ENCODE data around the gene CFAP97D2.
"Not testable (repeated sequence)": the region's sequence is repeated elsewhere in the genome, so short reads cannot be mapped to it uniquely, and the experiment has no call there.

Gene CFAP97D2

DNA sequence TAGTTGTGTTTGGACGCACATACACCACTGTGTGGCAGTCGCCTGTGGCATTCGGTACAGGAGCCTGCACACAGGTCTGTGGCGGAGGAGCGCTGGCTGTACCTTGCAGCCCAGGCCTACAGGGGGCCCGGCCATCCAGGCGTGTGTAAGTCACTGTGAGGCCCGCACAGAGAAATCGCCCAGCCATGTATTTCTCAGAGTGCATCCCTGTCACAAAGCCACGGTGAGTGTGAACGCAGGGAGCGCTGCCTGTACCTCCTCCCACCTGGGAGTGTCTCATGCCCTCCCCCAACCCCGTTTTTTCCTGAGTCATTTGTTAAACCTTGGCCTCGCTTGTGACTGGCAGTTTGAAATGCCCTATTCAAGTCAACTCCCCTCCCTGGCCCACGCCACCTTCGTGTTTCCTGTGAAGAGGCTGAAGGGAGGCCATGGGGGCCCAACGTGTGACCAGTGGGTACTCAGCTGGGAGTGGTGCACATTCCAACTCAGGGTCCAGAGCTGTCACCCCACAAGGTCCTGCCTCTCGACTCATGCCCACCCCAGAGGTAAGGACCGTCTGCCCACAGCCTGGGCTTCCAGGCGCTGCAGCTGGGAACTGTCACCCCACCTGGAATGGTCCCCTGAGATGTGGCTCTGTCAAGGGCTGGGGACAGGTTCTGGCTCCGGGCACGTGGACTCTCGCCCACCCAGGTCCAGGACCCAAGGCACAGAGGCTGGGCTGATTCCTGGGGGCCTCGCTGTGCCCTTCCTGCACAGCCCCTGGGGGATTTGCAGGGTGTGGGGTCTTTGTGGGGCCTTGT, 35.1 kb upstream of the CFAP97D2 start:
- peak in 1 of 2 donors; percentile 50 for DNase-seq

DNA sequence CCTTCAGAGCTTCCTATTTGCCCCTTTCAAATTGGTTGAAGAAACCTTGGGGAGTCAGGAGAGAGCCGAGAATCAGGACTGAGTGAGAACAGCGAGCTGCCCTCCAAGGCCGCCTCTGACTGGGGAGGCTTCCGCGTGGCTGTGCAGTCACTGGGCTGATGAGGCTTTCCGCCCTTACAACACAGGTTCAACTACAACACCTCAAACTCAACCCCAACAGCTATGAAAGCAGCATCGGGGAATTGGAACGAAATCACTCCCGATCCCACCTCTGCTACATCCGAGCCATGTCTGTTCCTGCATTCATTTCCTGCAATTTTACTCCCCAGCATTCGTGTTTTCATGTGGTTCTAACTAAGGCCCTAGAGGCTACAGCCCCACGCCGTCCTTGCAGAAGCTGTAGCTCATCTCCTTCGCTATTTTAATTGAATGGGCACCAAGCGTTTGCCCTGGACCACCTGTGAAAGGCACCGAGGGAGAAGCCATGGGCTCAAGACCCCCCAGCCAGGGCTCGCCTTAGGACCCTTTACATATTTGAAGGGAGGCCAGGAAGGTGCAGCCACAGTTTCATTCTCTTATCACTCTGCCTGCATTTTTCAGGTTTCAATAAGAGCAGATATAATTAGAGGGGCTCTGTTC, 34.3 kb upstream of the CFAP97D2 start:
- DNase-seq: no peak

DNA sequence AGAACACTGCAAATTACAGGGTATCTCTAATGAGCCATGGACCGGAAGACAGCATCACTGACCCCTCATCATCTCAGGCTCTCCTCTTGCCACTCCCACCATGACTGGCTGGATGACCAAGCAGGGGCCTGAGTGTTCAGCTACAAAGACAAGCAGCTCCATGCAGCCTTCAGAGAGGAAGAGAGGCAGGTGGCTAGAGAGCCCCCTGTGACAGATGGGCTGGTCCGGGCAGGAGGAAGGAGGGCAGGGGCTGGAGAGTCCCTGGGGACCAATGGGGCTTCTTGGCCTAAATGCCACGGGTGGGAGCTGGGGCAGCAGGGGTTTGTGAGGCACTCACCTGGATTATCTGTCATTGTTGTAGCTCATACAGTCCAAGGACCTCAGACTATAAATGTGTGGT, 33.8 kb upstream of the CFAP97D2 start:
- no peak for DNase-seq

DNA sequence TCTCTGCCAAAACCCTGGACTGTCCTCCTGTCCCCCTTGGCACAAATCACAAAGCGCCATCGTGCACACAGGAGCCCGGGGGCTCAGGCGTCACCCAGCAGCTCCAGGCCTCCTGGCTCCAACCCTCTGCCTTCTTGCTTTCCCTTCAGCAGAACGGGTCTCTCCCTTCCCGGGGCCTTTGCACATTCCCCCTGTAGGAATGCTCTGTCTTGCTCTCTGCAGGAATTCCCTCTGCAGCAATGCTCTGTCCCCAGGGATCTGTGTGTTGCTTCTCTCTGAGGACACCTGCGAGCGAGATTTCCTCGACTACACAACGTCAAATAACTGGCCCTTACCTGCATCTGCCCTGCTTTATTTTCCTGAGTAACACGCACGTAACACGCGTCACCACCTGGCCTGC, 33.3 kb upstream of the CFAP97D2 start:
- no peak for DNase-seq

DNA sequence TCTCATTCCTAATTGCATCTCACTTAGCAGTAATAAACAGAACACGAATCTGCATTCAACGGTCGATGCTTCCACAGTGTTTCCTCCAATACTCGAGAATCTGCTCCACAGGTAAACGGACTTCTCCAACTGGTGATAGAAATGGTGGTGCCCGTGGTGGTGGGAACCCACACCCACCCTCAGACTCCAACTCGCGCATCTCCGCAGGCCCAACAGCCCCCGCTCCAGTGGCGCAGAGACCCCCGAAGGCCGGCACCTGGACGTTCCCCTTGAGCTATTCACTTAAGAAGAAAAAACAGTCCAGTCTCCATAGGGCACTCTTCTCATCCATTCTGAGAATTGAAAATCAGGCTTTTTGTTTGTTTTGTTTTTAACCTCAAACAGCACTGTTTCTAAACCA, 32.9 kb upstream of the CFAP97D2 start:
- DNase-seq: no peak

DNA sequence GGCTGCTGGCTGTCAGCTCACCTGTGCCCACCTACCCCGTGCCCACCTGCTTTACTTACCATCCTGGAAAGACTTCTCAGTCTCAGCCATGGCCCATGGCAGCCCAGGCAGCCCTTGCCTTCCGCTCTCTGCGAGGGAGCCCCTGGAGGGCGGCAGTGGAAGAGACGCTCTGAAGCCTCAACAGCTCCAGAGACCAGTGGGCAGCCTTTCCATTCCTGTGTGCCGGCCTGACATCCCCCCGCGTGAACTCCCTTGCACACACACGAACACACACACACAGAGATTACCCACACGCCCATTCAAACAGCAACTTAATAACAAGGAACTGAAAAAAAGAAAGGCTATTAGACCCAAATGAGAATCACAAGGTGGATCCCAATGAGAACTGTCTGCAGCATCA, 32.4 kb upstream of the CFAP97D2 start:
- DNase-seq: no peak

DNA sequence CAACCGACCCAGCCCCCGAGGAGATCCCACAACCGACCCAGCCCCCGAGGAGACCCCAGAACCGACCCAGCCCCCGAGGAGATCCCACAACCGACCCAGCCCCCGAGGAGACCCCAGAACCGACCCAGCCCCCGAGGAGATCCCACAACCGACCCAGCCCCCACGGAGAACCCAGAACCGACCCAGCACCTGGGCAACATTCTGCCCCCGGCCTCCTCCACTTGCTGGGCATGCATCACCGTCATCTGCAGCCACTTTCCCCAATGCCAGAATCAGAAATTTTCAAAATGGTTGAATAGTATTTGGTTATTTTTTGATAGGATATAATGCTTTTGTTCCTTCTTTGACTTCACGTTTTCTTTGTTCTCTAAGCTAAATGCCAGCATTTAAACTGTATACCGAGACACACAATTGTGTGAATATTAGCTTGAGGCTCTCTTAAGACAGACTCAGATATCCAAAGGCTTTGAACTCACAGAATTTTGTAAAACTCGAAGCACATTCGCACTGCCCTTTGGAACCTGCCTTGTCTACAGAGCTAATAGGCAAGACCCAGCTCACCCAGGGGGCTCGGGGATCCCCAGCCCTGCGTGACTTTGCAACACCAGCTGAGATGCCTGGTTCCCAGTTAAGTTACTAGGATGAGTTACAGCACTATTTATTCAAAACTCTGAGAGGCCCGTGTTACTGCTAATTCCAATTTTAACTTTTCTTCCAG, 31.1 kb upstream of the CFAP97D2 start:
- DNase-seq: no peak

DNA sequence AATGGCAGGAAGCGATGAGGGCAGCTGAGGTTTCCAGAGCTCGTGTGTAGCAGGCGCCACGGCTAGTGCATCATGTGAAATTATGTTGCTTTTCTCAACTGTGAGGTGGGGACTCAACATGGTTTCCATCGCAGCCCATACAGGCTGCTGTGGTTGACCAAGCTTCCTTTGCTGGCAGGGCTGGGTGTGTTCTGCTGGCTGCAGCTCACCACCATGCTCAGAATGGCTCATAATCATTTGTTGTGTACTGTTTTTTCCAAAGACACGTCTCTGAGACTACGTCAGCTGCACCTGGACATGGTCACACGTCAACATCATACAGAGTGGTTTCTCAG, 30.6 kb upstream of the CFAP97D2 start:
- peak; percentile 56 to 65 for DNase-seq

DNA sequence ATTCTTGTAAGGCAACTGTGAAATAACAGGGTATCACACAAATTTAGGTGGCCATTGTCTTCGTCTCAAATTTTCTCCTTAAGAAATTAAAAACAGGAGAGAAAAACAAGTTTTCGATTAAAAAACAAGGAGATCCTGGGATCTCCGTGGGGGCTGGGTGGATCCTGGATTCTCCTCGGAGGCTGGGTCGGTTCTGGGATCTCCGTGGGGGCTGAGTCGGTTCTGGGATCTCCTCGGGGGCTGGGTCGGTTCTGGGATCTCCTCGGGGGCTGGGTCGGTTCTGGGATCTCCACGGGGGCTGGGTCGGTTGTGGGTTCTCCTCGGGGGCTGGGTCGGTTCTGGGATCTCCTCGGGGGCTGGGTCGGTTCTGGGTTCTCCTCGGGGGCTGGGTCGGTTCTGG, 30.2 kb upstream of the CFAP97D2 start:
- DNase-seq: not testable (repeated sequence)

DNA sequence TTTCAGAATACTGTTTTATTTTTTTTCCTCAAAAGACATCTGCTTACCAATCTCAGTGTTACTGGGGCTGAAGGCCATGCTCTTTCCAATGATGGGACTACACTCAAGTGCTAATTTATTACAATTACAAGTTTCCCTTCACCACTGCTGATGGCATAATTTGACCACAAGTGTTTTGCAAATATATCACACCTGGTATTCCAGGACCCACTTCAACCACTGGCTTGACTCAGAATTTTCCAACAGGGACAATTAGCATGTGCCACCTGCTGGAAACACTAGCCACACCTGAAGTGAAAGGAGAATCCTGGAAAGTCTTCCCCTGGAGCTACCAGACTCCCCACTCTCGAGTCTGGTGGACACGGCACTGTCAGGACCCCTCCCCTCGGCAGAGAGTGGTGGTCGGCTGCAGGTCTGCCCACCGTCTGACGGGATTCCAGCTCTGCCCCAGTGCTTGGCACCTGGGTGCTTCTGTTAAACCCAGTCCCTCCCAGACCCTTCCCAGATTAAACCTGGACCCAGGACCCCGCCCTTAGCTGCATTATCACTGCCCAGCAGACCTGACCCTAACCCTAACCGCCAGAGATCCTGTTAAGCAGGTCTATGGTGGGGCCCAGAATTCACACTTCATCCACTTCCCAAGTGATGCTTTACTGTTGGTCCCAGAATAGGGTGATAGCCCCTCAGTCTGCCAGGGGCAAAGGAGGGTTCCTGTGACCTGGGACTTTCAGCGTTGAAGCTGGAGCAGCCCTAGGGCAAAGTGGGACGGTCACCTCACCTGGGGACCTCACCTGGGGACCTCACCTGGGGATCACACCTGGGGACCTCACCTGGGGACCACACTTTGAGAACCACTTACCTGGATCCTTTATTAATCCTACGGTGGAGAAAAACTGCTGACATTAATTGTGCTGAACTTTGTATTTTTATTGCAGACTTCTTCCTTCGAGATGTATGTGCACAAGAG, 29.0 kb upstream of the CFAP97D2 start:
- no peak for DNase-seq

DNA sequence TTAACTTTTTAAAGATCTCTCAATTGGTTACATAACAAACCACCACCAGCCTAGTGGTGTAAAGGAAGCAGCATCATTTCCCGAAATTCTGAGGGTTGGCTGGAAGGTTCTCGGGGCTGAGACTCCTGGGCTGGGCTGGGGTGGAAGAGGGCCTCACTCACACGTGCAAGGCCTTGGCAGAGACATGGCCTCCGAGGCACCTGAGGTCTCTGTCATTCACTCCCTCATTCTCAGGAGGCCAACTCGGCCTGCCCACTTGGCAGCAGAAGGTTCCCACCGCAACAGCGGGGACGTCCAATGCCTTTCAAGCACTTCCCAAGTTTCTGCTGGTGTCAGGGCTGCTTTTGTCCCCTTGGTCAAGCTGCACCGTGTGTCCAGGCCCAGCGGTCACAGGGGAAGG, 28.0 kb upstream of the CFAP97D2 start:
- DNase-seq: no peak

DNA sequence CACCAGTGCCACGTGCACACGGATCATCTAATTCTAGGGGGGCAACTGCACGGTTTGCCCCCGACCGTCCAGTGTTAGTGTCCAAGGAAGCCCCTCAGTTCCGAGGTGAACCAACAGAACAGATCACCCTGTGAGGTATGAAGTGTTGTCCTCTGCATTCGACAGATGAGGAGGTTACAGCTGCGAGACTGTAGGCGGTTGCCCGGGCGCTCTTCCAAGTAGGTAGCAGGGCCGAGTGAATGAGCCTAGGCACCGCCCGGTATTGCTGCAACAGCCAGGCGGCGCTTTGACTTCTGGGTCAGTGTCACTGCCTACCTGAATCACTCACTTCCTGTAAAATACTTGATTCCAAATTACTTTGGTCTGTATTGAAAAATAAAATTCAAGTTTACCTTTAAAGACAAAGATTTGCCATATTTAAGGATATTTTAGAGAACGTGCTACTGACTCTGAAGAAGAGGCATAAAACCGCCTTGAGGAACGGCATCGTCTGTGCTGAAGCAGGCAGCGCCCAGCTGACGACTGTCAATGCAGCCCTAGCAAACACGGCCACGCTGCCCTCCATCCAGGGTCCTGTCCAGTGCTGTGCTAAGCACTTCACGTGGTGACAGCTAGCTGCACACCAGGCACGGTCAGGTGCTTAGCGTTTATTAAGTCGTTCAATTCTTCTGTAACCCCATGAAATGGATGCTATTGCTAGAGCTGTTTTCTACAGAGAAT, 27.3 kb upstream of the CFAP97D2 start:
- DNase-seq: no peak

DNA sequence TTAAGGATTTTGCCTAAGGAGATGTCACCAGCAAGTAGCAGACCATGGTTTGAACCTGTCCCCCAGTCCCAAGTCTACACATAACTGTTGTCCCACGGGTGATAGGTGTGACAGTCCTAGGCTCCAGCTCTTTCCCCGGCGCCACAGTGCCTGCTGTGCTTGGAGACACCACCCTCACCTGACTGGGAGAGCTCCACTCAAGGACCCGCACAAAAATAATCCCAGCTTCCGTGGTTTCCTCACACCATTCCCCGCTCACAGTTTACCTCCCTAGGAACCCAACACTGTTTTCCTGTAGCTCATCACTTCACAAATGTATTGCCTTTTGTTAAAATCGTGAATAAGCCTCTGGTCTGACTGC, 26.8 kb upstream of the CFAP97D2 start:
- DNase-seq: no peak

DNA sequence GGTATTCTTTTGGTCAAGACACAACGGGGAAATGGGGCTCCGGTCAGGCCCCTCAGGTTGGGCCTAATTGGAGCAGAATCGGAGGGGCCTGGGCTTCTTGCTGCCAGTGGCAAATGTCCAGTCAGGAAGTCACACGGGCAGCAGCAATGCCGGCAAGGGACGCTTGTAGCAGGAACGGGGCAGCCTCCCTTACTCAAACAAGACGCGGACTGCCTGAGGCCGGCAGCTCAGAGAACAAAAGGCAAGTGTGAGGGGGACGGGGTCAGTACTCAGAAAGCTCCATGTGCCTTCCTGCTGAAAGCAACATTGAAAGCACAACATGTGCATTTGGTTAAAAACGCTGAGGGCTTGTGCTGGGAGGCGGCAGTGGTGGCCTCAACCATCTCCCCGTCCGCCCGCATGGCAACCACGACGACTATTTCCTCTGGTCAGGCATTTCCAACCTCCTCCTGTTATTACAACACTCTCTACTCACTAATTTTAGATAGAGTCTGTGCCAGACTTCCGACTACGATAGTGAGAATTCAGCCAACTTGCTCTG, 26.2 kb upstream of the CFAP97D2 start:
- no peak for DNase-seq

DNA sequence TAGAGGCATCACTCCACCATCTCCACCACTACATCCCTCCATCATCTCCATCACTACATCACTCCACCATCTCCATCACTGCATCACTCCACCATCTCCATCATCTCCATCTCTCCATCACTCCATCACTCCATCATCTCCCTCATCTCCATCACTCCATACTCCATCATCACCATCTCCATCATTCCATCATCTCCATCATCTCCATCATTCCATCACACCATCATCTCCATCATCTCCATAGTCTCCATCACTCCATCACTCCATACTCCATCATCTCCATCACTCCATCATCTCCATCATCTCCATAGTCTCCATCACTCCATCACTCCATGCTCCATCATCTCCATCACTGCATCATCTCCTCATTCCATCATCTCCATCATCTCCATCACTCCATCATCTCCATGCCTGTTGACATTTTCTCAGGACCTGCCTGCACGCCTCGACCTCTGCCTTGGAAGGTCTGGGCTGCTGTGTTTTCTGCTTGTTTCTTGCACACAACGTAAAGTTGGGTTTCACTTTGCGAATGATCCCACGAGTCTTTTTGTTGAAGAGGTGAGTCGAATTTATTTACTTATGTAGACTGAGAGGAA, 25.5 kb upstream of the CFAP97D2 start:
- no peak for DNase-seq

DNA sequence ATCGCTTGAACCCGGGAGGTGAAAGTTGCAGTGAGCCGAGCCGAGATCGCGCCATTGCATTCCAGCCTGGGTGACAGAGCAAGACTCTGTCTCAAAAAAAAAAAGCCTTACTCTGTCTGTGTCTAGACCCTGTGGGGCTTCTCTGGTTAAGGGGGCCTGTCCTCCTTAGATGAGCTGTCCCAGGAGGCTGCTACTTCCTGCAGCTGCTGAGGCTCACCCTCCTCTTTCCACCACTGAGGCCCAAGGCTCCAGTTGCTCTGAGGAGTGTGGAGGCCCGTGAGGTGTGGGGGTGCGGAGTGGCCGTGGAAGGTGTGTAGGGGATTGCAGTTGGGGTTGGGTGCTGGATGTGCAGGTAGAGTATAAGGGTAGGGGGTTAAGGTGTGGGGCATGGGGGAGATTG, 24.6 kb upstream of the CFAP97D2 start:
- no peak for DNase-seq

DNA sequence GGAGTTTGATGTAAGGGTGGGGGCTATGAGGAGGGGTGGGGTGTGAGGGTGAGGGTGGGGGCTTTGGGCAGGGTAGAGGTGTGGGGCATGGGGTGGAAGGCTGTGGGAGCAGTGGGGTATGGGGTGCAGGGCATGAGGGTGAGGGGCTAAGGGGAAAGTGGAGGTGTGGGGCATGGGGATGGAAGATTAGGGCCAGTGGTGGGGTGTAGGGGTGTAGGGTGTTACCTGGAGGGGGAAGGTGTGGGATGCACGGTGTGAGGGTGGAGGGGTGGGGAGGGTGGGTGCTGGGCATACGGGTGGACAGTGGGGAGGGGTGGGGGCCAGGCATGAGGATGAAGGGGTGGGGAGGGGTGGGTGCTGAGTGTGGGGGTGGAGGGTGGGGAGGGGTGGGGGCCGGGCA, 23.7 kb upstream of the CFAP97D2 start:
- DNase-seq: no peak

DNA sequence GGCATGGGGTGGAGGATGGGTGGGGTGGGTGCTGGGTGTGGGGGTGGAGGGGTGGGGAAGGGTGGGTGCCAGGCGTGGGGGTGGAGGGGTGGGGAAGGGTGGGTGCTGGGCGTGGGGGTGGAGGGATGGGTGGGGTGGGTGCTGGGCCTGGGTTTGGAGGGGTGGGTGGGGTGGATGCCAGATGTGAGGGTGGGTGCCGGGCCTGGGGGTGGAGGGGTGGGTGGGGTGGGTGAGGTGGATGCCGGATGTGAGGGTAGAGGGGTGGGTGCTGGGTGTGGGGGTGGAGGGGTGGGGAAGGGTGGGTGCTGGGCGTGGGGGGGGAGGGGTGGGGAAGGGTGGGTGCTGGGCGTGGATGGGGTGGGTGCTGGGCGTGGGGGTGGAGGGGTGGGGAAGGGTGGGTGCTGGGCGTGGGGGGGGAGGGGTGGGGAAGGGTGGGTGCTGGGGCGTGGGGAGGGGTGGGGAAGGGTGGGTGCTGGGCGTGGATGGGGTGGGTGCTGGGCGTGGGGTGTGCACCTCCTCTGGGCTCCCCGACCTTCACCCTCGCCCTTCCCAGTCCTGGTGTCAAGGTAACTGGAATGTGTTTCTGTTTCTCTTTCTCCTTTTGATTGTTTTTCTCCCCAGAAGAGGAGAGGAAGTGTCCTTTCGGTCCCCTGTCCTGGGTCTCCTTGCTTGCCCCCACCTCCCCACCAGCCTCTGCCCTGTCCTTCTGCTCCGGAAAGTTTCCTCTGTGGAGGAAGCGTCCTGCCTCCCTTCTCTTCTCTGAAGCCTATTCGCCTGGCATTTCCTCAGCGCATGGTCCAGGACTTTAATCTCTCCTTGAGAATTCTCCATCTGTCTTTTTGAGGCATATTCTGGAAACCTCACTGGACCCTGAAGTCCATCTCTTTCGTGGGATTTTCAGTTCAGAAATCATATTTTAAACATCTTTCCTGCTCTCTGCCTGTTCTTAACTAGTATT, 22.9 kb upstream of the CFAP97D2 start:
- DNase-seq: no peak

DNA sequence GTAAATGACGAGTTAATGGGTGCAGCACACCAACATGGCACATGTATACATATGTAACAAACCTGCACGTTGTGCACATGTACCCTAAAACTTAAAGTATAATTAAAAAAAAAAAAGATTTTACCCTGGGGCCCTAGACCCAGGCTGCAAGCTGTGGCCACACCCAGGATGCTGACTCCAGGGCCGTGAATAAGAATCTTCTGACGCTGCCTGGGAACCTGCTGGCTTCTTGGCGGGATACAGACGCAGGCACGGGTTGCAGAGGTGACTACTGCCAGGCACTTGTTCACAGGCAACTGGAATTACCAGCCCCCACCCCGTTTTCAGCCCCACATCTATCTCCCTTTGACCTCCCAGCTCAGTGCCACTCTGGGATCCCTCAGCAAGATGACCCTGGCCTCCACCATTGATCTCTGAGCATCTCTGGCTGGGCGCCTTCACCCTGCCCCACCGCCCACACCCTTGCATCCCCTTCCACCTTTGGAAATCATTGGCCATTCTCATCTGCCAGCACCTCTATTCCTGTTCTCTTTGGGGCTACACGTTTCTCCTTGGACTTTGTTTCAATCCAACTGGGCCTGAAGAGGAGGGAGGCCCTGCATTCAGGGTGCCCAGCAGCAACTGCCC, 21.1 kb upstream of the CFAP97D2 start:
- no peak for DNase-seq

Measured in stimulated activated CD4-positive, alpha-beta T cell treated with anti-CD3 and anti-CD28 coated beads, Interleukin-2, amount 100 ng/mL, for 48 hours (primary cell).